Measurements from ENCODE around the gene SLC45A1.

DNA sequence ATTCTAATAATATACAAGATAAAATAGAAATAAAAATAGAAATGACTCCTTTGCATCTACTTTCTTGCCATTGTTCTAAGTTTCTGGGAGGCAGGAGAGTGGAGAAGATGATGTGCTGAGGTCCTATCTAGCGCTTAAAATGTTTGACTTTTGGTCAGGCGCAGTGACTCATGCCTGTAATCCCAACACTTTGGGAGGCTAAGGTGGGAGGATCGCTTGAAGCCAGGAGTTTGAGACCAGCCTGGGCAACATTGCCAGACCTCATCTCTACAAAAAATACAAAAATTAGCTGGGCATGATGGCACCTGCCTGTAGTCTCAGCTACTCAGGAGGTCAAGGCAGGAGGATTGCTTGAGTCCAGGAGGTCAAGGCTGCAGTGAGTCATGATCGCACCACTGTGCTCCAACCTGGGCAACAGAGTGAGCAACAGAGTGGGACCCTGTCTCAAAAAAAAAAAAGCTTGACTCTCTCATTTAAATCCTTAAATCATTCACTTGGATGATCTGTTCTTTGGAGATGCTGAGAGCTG lies 24.2 kb upstream of the SLC45A1 start:
- TF ChIP-seq CTCF (IDR thresholded peaks at IDR 0.05) (no peak), POLR2AphosphoS5 (IDR thresholded peaks at IDR 0.05; ENCODE audit: insufficient read depth in 1 of 2, low read depth in 1 of 2) (no peak), POLR2A (IDR thresholded peaks at IDR 0.05) (no peak)

Data from vagina (tissue), 2 donors.